Measurements from ENCODE around the gene TSPAN18. TPM values are rescaled to one million over a fixed set of nuclear protein-coding genes. Genes with fewer than 3 reads are reported as not detected.

Gene TSPAN18
- polyA plus RNA-seq, 3 donors, result 59.9 to 62.0 (median 61.2) TPM

- no peak for DNase-seq
Observed at GRCh38 chr11:44708009-44708408, 18.8 kb upstream of the TSPAN18 start.

- DNase-seq, result no peak
Observed at GRCh38 chr11:44708523-44709280, 18.1 kb upstream of the TSPAN18 start.

GRCh38 chr11:44709281-44709562 lies 17.5 kb upstream of the TSPAN18 start:
- no peak for DNase-seq

- no peak for DNase-seq
Observed at GRCh38 chr11:44709966-44710365, 16.8 kb upstream of the TSPAN18 start.

- DNase-seq, result no peak
Observed at GRCh38 chr11:44711113-44711786, 15.5 kb upstream of the TSPAN18 start.

- DNase-seq, result no peak
Observed at GRCh38 chr11:44711787-44712608, 14.8 kb upstream of the TSPAN18 start.

GRCh38 chr11:44713022-44713421 lies 13.7 kb upstream of the TSPAN18 start:
- DNase-seq, result no peak

- no peak for DNase-seq
Observed at GRCh38 chr11:44716256-44716655, 10.5 kb upstream of the TSPAN18 start.

- DNase-seq, result no peak
Observed at GRCh38 chr11:44718057-44718456, 8.7 kb upstream of the TSPAN18 start.

- no peak for DNase-seq
Observed at GRCh38 chr11:44718612-44719390, 8.0 kb upstream of the TSPAN18 start.

- DNase-seq, result no peak
Observed at GRCh38 chr11:44725016-44725685, 1.6 kb upstream of the TSPAN18 start.

GRCh38 chr11:44725757-44726282 lies 942 bp upstream of the TSPAN18 start:
- no peak for DNase-seq

- DNase-seq, result no peak
Observed at GRCh38 chr11:44727114-44727372, 281 bp downstream of the TSPAN18 start.

- peak; percentile 74 for DNase-seq
Observed at GRCh38 chr11:44727373-44728287, 868 bp downstream of the TSPAN18 start.

GRCh38 chr11:44728491-44728910 lies 1.7 kb downstream of the TSPAN18 start:
- DNase-seq, result no peak

- no peak for DNase-seq
Observed at GRCh38 chr11:44729063-44729462, 2.3 kb downstream of the TSPAN18 start.

GRCh38 chr11:44729713-44730112 lies 3.0 kb downstream of the TSPAN18 start:
- no peak for DNase-seq

- DNase-seq, result no peak
Observed at GRCh38 chr11:44730775-44731174, 4.0 kb downstream of the TSPAN18 start.

GRCh38 chr11:44731685-44732430 lies 5.1 kb downstream of the TSPAN18 start:
- DNase-seq, result no peak

- DNase-seq, result no peak
Observed at GRCh38 chr11:44732564-44732963, 5.8 kb downstream of the TSPAN18 start.
